HG02623 (cell line): ENCODE data around the gene SOX6.
A peak's percentile ranks its signal among the peaks of the same experiment; 100 is the strongest.

Experiments used
- ATAC-seq: cut with Tn5 transposase; IDR thresholded peaks from one replicate; pipeline ENCODE4 v1.9.1; 2021; ENCODE audit warnings: moderate library complexity; ENCODE audit not compliant: unreplicated experiment

SOX6 gene

DNA sequence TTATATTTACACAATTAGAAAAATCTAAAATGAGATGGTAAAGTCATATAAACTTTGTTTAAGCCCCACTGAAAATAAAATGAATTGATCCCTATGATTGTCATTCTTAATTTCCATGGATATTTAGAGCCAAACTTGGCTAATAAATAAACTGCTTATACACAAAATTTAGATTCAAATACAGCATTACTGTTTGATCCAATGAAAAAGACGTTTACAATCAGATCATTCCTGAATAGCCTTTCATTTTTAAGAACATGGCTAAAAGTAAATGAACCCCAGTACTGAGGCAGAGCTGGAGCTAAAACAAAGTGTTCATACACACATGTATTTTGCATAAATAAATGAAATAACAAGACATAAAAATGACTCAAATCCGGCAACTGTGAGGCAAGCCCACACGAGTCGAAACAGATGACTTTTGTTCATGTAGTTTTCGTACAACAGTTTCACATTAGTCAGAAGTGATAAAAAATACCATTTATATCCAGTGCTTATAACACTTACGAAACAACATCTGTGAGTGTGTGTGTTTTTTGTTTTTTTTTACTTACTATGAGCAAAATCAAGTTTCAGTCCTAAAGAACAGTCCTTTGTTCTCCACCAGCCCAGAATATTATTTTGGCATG is 386.5 kb downstream of the SOX6 start:
- ATAC-seq = no peak

DNA sequence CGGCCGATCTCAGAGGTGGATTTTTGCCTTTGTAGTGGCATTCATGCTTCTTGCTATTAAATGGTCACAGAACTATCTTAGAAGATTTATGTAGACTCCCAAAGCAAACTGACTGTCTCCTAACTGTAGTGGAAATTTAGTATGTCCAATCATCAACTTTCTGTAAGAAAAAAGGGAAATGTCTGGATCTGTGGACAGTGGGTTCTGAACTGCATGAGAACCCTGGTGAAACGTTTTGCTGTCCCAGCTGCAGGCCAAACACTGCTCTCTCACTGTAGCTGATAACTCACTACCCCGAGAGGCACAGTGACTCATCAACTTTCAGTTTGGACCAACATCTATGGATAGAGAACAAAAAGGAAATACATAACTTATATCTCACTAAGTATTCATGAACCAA is 387.1 kb downstream of the SOX6 start:
- ATAC-seq = peak; percentile 60

DNA sequence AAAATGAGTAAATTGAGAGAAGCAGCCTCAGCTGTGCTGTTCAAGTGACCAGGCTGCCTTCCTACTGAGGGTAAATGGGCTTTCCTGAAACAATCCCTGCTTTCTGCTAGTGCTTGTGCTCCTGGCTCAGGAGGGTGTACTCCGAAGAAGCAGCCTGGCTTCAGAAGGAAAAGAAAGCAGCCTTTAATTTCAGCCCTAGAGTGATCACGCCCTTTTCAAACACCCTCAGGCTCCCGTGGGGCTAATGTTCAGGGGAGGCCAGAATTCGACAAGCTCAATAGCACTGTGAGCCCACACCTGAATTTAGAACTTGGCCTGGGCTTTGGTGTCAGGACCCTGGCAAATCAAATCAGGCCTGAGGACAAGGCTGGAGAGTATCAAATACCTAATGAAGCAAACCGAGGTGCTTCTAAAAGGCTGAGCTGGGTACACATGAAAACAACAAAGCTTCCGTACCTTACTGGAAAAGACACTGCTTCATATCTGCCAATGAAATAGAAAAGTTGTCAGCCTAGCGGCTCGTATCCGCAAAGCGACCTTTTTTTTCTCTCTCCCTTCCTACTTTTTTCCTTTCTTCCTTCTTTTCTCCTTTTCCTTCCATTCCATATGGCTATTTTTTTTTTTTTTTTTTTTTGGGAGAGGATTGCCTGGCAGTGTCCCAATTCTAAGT is 387.8 kb downstream of the SOX6 start:
- no peak for ATAC-seq

DNA sequence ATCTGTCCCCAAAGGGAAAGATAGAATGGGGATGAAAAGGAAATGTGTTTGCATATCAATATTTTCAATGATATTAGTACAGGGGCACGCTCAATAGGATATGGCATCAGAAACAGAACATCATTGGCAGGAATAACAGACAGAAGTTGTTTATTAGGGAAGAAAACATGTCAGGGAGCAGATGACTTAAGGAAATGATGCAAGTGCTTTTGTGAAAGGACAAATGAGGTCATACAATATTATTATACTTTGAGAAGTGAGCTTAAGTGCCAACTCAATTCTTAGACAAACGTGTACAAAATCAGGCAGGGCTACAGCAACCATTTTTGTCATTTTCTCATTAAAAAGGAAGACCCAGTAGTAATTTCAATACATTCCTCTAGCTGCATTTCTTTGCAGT is 388.4 kb downstream of the SOX6 start:
- ATAC-seq = no peak

DNA sequence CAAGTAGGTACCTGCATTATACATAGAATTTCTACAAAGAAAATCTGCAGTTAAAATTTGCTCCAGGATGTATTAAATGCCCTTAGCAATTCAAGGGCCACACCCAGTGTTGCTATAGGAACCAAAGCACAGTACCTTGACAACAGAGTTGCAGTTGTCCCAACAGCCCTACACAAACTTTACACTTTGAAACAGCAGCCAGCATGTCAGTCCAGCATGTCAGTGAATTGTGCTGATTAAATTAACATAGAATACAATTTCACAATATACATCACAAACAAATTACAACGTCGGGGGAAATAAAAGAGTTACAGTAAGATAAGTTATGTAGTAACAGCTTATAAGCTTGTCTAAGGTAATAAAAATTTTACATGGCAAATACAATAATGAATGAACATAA is 389.2 kb downstream of the SOX6 start:
- ATAC-seq = no peak

DNA sequence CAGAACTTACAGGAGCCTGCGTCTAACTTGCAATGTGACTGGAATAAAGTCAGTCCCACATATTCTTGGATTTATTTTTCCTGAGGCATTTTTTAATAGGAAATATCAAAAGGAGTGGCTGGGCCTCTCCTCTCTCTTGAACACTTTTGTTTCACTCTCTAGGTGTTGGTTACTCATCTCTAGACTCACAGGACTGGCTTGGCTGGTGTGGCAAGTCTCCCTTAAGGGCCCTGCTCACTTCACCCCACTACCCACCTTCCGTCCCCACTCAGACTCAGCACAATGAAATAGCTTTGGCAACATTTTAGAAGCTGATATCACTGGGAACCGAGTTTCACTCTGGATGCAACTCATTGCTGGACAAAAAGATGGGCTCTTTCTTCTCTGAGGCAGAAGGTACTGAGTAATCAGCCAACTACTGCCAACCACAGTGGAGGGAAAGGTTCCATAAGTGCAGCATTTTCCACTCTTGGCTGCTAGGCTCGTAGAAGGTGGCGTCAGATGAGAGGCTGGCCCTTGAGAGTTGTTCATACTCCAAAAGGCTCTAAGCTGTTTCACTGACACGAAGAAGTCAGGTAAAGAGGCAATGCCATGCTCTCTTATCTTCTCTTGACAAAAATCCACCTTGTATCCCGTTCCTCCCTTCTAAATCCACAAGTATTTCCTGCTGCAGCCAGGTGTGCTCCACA is 390.6 kb downstream of the SOX6 start:
- no peak for ATAC-seq

DNA sequence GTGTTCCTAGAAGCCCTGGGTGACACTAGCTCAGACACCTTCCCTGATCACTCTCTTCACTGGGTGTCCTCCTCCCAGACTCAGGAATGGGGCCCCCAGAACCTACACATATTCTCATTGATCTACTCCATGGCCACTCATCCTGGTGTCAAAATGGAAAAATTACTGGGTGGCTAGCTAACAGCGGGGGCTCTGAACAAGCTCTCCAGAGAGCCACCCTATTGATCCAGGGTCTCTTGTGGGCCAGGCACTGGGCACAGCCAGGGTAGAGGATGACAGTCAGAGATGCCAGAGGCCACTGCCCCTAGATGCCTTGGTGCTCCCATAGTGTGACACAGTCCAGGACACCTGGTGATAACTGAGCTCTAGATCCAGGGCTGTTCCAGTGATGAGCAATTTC is 393.1 kb downstream of the SOX6 start:
- no peak for ATAC-seq

DNA sequence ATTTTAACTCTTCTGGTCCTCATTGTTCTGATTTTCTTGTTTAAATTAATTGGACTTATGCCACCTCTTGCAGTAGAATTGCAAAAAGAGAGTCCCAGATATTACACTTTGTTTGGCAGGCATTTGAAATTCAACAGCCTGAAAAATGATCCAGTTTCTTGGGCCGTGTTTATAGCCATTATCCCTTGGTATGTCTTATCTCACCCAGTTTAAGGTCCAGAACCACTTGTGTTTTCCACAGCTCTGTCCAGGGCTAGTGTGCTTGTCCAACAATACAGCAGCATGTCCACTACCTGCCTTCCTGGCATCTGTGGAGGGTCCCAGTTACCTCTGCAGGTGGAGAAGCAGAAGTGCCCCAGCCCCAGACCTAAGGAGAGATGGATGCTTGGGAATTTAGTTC is 397.4 kb downstream of the SOX6 start:
- no peak for ATAC-seq

DNA sequence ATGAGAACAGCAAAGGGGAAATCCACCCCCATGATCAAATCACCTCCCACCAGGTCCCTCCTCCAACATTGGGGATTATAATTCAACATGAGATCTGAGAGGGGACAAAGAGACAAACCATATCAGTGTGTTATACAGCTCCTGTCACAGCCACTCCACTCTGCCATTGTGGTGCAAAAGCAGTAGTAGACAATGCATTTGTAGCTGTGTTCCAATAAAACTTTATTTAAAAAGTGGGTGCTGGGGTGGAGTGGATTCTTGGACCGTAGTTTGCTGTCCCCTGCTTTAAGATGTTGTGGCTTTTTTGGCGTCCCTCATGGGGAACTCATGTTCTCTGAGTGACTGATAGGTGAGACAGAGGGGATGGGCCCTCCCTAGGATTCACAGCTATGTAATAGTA is 399.1 kb downstream of the SOX6 start:
- ATAC-seq = no peak

DNA sequence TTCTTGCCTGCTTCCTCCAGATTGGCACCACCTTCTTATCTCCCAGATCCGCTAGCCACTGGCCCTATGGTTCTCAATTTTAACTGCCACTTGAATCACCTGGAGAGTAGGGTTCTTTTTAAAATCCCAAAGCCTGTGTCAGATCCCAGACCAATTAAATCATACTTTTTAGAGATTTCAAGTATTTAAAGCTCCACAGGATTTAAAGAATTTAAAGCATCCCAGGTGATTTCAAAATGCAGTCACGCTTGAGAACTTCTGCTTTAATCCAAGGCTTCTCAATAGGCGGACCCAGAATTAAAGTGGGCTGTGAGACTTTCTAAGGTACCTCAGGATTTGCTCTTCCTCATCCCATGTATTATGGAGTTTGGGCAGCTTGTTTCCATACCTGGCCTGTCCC is 400.0 kb downstream of the SOX6 start:
- no peak for ATAC-seq

DNA sequence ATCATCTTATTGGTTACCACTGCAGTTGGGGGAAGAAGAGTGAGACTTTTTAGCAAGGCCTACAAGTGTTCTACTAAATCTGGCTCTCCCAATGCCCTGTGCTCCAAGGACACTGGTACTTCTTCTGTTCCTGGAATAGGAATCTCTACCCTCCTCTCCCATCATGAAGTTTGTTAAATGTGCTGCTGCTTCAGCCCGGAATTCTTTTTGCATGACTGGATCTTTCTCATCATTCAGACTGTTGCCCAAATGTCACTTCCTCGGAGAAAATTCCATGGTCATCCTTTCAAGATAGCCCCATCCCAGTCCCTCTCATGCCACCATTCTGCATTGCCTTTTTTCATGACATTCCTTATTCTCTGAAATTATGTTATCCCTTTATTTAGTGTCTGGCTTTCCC is 400.8 kb downstream of the SOX6 start:
- ATAC-seq = no peak

DNA sequence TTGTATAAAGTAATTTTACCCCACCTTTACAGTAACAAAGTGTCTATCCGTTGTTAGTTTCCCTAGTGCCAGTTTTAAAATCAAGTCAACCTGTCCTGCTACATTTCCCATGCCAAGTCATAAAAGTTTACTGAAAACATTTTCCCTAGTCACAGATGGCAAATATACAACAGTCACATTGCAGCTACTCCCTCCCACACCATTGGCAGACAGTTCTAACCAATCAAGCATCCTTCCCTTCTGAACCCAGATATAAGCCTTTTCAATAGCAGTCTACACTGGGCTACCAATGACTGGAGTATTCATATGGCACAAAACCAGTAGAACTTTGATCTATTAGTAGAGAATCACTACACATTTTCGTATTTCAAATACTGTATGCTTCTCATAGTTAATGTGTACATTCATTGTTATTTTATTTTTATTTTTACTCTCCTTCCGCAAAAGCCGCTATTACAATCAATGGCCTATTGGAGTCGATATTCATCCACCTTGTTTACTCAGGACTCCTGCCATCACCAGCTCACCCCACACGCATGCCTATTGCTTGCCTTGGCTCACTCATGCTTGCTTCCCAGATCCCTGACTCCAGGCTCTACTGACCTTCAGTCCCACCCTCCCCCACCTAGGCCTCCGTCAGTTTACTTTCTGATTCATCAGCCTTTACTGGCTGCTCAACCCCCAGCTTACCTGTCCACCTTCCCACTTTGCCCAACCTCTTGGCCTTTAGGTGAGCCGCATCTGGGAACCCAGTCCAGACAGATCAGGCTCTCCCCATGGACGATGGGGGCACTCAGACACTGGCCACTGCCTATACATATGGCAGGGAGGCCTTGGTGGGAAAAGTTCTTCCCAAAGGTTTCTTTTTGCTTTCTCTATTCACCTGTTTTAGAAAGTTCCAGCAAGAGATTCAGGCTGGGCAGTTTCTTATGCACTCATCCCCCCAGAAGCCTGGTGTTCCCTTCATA is 408.4 kb downstream of the SOX6 start:
- no peak for ATAC-seq

DNA sequence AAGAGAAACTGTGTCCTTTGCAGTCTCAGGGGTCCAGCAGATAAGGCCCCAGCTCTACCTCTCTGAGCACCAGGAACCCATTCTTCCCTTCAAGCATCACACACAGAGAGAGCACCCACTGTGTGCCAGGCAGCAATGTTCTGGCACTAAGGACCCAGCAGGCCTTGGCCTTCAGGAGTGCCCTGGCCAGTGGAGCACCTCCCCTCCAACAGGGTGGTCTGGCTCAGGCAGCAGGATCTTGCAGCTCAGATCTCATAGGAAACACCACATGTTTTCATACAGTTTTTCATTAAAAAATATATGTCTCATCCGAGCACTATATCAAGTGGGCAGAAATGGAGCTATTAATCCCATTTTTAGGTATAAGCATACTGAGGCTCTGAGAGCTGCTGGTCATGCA is 410.6 kb downstream of the SOX6 start:
- ATAC-seq = no peak

DNA sequence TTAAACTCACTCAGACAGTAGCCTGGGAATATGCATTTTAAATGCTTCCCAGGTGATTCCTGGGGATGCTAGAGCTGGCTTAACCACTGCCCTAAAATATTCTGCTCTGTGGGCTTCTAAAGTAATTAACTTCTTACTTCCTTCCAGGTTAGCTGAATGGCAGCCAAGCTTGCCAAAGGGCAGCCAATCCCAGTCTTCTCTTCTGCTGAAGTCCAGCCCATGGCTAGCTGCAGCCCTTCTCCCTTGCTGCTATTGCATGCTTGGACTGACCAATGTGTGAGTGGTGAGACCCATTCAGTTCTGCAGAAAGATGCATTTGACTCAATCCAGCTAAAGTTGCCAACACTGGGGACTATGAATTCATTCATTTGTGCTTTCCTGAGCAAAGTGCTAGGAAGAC is 411.9 kb downstream of the SOX6 start:
- no peak for ATAC-seq

DNA sequence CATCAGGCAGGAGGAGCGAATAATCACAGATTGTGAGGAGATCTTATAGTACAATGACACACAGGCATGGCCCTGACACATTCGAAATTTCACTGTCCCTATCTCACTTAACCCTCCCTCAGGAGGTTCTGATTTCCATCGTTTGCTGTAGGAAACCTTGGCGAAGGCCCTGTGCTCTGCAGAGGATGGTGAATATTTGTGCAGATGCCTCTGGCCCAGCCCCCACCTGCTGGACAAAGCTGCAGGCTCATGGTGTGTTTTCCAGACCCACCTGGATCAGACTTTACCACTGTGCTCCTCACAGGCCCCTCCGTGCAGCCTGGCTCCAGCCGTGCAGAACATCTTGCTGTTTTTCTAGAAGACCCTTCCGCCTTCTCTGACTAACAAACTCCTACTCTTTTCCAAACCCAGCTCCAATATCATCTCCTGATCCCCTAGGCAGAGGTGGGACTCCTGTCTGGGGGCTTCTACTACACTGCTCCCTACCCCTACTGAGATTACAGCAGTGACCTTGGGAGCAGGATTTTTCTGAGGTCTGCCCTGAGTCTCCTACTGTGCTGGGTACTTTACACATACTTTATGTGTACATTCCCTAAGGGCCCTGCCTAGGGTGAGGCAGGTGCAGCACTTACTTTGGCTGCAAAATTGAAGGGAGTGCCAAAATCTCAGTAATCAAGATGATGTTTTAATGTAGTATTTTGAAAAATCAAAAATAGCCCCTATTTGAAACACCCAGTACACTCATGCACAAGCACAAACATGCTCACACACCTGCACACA is 412.7 kb downstream of the SOX6 start:
- ATAC-seq = no peak

DNA sequence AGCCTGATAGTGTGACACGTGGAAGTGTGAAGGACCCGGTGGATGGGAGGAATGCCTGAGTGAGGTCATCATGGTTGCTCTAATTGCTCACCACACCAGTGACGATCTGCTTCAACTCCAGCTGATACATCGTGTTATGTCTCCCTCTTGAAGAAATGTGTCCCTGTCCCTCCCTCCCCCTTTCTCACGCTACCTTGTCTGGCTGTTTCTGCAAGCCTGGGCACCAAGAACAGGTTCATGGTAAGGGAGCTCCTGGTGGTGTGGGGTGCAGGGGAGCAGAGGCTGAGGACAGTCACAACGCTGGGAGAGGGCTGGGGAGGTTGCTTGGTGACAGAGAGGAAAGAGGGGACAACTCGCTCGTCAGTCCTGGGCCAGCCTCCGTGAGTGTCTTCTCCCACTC is 413.4 kb downstream of the SOX6 start:
- no peak for ATAC-seq

DNA sequence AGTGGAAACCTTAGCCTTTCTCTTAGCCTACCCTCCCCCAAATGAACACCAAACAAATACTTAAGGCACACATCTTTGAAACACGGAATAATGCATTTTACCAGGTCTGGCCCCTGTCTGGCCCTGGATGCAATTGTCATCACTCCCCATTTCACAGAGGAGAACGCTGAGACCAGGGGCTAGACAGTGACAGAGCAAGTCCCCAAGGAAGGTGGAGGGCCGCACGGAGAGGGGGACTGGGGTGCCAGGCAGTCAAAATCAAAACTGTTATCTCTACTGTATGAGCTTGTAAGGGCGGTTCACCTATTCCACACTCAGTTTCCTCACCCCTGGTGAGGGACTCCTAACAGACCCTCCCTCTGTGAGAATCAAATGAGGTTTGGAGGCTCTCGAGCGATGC is 414.2 kb downstream of the SOX6 start:
- no peak for ATAC-seq

DNA sequence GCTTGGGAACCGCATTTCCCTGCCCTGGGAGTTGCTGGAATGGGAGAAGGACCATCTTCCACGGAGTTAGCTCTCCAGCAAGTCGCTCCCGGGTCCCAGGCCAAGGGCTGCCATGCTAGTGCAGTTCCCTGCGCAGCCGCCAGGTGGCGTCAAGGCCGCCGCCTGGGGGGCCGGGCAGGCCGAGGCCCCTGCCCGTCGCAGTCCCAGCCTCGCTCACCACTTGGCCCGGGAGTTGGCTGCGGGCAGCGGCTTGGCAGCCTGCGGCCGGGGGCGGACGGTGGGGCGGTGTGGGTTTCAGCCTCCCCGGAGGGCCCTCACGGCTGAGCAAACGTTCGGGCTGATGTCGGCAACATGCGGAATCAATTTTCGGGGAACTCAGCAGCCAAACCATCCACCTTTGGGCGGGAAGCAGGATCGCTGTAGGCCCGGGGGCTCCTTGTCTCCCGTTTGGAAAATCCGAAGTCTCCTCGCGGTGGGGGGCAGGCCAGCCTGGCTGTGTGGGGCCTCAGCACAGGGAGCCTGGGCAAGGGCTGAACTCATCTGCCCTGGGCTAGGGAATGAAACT is 415.1 kb downstream of the SOX6 start:
- peak; percentile 44 for ATAC-seq

DNA sequence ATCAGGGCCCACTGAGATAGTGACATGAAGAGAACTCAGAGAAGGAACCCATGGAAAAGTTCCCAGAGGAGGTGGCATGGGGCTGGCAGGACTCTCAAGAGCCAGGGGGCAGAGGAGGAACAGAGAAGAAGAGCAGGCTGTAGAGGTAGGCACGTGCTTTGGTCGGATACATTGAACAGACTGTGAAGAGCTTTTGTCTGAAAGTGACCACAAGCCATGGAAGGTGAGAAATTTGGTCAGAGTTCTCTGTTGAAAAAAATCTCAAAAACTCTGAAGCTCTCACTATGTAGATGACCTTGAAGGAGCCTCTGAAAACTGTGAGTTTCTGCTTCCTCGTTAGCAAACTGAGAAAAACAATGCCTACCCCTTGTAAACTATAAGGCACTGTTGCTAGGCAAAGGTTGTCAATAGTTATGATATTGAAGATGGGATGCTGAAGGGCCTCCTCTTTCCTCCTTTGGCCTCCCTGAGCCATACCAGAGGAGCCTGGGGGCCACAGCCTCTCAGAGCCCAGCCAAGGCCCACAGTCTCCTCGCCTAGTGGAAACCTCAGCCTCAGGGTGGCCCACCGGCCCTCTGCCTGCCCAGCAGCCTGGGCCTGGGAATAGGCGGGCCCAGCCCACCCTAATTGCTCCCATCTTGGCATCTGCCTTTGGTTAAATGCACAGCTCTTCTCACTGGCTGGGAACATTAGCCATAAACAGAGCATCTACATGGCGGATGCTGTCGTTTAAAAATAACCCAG is 415.7 kb downstream of the SOX6 start:
- no peak for ATAC-seq

DNA sequence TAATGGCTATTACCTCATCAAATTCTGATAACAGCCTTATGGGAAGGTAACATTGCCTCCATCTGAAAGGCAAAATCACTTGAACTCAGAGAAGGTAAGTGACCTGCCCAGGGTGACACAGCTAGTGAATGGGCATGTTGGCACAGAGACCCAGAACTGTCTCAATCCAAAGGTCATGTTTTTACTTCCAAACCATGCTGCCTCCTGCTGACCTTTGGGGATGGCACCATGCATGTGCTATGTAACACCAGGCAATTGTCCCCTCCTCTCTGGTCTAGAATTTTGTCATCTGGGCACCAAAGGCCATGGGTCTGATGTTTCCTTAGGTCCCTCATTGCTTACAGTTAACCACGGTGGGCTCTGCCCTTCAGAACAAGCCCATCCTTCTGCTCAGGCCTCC is 417.4 kb downstream of the SOX6 start:
- ATAC-seq = no peak
